GM18499 (cell line): Measurements from ENCODE around the gene MARCHF9.
"Not testable (repeated sequence)": the region's sequence is repeated elsewhere in the genome, so short reads cannot be mapped to it uniquely, and the experiment has no call there.

Source experiments
- ATAC-seq: cut with Tn5 transposase; IDR thresholded peaks from one replicate; pipeline ENCODE4 v1.9.1; 2021; ENCODE audit warnings: moderate number of reproducible peaks; ENCODE audit not compliant: insufficient read depth, unreplicated experiment

The MARCHF9 gene

GRCh38 chr12:57766464-57767304, 11.8 kb downstream of the MARCHF9 start, which contains the start of gene CYP27B1:
CYP27B1 (minus strand) TSS chr12:57767078; CDS start chr12:57767041, 37 bp downstream.
- no peak for ATAC-seq

DNA sequence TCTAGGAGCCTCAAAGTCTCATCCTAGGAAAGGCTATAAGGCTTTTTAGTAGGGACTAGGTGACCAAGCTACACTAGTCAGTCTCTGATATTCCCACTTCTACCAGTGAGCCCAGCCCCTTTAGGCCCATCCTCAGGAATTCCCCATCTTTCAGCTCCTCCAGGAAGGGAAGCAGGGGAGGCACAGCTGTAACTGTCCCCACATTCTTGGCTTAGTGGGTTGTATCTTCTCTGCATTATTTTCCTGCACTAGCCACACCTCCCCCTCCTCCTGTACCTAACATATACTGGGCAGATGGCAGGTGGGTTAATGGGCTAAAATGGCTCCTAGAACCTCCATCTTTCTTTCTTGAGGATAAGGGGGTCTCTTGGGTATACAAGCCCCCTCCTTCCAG, 12.4 kb downstream of the MARCHF9 start:
- ATAC-seq, result no peak

DNA sequence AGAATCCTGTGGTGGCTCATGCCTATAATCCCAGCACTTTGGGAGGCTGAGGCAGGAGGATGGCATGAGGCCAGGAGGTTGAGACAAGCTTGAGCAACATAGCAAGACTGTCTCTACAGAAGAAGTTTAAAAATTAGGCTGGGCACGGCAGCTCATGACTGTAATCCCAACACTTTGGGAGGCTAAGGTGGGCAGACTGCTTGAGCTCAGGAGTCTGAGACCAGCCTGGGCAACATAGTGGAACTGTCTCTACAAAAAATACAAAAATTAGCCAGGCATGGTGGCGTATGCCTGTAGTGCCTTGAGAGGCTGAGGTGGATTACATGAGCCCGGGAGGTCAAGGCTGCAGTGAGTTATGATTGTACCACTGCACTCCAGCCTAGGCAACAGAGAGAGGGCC, 13.0 kb downstream of the MARCHF9 start:
- ATAC-seq, result no peak

DNA sequence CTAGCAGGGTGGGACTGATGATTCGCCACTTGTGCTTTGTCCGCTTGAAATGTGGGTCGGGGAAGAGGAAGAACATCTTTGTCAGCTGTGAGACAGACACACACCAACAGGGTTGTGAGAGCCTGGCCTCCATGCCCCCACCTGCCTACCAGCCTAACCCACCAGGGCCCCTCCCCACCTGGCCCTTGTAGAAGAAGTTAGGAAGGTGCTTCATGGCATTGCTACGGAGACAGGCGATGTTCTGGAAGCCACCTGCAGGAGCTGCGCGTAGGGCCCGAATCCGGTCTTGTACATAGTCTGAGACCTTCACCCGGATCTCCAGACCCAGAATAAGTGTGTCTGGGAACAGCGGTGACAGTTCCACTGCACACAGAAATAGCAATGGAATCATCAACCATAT, 14.7 kb downstream of the MARCHF9 start:
- ATAC-seq, result no peak

GRCh38 chr12:57770734-57771133, 15.8 kb downstream of the MARCHF9 start:
- no peak for ATAC-seq

DNA sequence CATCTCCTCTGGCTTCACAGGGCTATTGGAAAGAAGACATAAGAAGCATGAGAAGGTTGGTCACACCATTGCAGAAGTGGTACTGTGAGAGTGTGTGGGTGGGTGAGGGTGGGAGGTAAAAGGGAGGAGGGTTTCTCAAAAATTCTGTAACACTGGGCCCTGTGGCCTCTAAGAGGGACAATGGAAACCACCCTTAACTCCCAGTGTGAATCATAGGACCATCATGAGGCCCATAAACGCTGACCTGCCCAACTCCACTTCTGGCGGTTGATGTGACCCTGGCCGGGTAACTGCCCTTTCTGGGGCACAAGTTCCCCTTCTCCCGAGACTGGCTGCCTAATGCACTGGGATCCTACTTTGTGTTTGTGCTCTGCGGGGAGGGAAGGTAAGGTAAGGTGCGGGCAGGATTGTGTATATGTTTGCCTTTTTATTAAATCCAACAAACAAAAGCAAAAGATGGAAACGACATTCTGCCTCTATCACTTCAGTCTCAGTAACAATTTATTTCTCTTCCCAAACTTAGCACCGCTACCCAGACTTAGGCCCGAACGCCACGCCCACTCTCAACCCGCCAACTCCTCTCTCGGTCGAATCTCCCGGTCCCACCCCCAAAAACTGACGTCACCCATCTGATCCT, 16.5 kb downstream of the MARCHF9 start:
- ATAC-seq, result peak; percentile 48

GRCh38 chr12:57771873-57772428, 17.0 kb downstream of the MARCHF9 start, which contains the start of gene METTL1:
METTL1 (minus strand) TSS chr12:57772105; CDS start chr12:57772083, 22 bp downstream.
- ATAC-seq, result peak; percentile 61

DNA sequence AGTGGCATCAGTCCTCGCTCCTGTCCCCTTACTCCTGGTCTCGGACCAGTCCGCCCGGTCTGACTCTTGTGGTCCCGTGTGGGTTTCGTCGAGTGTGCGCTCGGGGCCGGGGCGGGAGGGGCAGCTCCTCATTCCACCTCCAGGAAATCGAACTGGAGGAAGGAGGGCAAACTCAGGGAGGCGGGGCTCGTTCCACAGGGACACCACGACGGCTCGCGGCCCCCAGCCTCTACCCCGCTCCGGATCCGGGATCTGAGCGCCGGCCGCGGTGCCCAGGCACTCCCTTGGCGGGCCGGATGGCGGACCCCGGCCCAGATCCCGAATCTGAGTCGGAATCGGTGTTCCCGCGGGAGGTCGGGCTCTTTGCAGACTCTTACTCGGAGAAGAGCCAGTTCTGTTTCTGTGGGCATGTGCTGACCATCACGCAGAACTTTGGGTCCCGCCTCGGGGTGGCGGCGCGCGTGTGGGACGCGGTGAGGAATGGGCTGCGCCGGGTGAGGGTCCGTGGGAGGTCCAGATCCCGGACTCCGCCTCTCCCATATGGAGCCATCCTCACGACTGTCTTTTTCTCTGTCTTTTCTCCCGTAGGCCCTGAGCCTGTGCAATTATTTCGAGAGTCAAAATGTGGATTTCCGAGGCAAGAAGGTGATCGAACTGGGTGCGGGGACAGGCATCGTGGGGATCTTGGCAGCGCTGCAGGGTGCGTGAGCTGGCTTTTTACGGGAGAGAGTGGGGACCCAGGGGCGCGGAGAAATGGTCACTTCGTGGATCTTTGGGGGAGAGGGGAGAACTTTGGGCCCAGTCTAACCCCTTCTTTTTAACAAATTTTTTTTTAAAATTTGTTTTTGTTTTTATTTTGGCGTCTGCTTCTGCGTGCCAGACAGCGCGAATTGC, 17.8 kb downstream of the MARCHF9 start, which contains the start of gene EEF1AKMT3:
Gene EEF1AKMT3, plus strand, starts transcription at position 186 of the 894 bp plus-strand sequence. Its CDS starts 111 bp downstream, at position 297.
- no peak for ATAC-seq

GRCh38 chr12:57774634-57775033, 19.7 kb downstream of the MARCHF9 start:
- ATAC-seq, result not testable (repeated sequence)

- ATAC-seq, result no peak
Measured at GRCh38 chr12:57775044-57775443, 20.1 kb downstream of the MARCHF9 start.

- no peak for ATAC-seq
Measured at GRCh38 chr12:57775563-57776246, 20.8 kb downstream of the MARCHF9 start.

GRCh38 chr12:57776247-57776587, 21.3 kb downstream of the MARCHF9 start:
- ATAC-seq, result no peak

DNA sequence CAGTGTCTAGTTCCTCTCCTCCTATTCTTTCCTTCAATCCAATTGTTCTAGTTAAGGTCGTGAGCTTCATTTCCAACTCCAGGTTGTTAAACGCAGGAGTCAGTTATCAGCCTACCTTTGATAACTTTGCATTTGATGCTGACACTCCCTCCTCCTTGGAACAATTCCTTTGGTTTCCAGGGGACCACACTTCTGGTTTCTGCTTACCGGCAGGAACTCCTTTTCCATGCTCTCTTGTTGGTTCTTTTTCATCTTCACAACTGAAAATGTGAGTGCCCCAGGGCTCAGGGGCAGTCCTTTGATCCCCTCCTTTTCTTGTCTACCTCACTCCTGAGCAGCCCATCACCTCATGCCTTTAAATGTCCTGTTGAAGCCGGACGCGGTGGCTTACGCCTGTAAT, 22.5 kb downstream of the MARCHF9 start:
- ATAC-seq, result no peak

DNA sequence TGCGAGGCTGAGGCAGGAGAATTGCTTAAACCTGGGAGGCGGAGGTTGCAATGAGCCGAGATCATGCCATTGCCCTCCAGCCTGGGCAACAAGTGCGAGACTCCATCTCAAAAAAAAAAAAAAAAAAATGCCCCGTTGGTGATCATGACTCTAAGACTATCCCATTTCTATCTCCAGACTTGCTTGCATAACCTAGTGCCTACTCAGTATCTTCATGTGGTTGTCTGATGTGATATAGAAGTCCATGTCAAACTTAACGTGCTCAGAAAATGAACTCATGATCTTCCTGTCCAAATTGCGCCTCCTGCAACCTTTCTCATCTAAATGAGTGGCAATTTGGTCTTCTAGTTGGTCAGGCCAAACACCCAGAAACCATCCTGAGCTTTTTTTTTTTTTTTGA, 23.0 kb downstream of the MARCHF9 start:
- ATAC-seq, result no peak

DNA sequence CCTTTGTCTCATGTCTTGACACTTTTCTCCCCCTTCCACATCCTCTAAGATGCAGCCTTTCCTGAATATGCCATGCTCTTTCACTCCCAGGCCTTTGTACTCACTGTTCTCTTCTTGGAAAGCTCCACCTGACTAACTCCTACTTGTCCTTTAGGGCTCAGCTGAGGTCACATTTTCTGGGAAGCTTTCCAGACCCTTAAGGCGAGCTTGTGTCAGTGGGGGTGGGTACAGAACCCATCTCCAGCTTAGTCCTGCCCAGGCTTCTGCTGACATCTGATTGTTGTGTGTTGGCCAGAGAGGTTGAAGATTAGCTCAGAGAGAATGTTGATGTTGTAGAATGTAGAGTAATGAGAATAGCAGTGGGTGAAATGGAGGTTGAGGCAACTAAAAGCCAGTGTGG, 24.8 kb downstream of the MARCHF9 start:
- no peak for ATAC-seq

- ATAC-seq, result no peak
Measured at GRCh38 chr12:57780284-57780897, 25.5 kb downstream of the MARCHF9 start.

- no peak for ATAC-seq
Measured at GRCh38 chr12:57781244-57781643, 26.3 kb downstream of the MARCHF9 start.

GRCh38 chr12:57781801-57782200, 26.9 kb downstream of the MARCHF9 start:
- no peak for ATAC-seq

DNA sequence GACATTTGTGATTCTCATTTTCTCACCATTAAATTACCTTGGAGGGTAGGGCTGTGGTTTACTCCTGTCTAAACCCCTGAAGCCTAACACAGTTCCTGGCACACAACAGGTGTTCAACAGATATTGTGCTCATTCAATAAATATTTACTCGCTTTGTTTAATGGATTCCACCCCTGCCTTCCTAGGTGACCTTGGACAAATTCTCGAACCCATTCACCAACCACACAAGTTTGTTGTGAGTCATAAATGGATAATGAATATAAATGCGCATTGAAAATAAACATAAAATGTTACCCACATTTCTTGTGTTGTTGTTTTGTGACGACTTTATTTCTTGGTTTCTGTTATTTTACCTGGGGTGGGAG, 27.3 kb downstream of the MARCHF9 start:
- ATAC-seq, result no peak
